Non-pigmented ciliary epithelial cell (primary cell): ENCODE results near the gene LRMDA.

Experiments used
- DNase-seq: peaks from one replicate; pipeline ENCODE4 v3.0.0-alpha.2; 2010; ENCODE audit warnings: low read depth

Gene LRMDA

DNA sequence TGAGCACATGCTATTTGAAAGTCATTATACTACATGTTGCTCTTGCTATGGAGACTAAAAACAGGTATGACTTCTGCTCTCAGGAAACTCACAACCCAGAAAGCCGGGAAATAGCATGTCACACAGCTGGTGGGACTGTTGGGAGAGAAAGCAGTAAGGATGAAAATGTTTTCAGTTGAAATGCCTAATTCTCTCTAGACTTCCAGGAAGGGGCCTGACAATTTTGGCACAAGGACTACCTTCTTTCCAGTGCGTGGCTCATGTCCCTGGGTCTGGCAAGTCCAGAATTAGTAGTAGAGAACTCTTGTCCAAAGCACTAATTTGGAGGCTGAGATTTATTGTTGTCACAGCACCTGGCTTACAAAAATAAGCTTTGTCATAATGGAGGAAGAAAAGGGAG lies 567.6 kb downstream of the LRMDA start:
- DNase-seq = no peak

DNA sequence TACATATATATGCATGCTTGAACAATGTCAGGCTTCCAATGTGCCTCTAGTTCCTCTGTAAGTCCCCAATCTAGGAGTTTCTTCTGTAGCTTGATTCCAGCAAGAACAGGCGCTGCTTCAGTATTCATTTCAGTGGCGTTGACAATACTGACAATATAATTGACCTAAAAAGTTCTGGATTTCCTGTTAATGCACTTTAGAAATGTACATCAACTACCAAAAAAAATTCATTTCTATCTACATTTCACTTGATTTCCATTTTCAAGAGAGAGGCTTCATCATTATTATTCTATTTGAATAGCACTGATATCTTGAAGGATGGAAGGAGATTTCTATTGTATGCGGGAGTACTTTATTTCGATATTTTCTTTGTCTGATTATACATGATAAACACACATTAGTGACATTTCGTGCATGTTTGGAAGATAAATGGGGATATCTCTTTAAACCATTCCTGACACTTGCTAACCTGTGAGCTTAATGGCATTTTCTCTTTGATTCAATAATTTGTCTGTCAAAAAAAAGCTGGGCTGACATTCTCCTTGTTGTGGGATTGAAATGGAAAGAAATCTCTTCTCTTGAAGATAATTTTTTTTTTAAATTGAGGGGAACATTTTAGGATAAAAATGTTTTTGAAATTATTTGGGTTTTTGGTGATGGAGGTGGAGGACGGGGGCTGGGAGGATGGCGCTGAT lies 568.2 kb downstream of the LRMDA start:
- DNase-seq = no peak

DNA sequence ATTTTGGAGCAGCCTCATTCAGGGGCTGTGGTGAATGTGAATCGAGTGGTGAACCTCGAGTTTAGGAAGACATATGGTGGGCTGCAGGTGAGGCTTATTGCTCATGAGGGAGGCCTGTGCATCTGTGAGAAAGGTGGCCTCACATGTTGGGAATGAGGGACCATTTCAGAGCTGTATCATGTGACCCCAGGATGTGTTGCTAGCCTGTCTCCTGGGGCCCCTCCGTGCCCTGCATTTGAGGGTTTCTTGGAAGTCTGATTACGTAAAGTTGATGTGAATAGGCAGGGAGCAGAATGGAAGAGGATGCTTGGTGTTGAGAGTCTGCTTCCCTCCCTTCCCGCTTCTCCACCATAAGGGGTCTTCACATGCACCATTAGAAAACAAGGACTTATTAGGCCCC lies 569.1 kb downstream of the LRMDA start:
- no peak for DNase-seq

DNA sequence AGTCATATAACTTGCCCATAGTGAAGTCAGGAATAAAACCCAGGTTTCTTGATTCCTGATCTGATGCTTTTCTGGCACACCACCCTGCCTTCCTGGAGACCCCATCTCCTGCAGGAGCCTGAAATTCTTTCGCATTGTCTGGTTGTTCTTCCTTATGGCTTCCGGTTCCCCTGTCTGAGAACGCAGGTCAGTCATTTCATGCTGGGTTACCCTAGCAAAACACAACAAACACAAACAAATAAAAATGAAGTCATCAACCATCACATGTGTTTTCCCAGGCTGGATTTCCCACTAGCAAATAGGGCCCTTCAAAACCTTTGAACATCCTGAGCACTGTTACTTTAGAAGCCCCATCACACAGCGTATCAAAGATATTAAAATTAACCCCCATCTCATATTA lies 569.6 kb downstream of the LRMDA start:
- no peak for DNase-seq

DNA sequence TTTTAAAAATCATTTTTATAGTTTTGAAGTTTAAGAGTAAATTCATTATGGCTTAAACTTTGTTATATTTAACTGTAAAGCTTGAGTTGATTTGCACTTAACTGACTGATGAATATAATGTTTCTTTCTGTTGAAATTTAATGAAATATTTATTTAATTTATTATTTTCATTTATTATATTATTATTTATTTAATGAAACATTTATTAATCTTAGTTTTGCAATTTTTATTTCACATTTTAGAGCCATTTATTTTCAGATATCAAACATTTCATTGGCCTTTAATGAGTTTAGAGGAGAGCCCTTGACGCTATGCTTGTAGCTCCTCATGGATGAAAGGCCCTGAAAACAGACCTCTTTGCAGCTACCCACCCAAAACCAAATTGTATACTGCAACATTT lies 570.0 kb downstream of the LRMDA start:
- DNase-seq = no peak

DNA sequence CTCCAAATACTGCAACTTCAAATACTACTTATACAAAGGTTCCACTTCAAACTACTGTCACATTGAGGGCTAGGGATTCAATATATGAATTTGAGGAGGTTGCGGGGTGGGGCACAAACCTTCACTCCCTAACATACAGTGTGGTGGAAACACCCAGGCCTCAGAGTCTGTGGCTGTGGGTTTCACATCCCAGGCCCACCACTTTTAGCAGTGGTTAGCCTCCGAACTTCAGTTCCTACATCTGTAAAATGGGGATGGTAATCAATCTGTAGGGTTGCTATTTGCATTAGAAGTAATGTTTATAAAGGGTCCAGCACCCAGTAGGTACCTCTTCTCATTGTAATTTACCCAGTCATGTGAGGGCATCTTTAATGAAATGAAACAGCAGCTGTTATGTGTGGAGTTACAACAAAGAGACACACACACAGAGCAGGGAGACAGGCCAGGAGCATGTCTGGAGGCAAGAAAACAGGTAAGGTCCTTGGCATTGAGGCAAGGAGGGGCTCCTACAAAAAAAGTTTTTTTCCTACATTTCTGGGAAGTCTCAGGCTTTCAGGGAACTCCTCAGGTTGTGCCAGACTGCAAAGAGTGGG lies 570.9 kb downstream of the LRMDA start:
- DNase-seq = no peak

- no peak for DNase-seq
These were observed 576.3 kb downstream of the LRMDA start for GRCh38 chr10:76007667-76008181.

GRCh38 chr10:76009531-76009930 lies 578.1 kb downstream of the LRMDA start:
- DNase-seq = no peak

DNA sequence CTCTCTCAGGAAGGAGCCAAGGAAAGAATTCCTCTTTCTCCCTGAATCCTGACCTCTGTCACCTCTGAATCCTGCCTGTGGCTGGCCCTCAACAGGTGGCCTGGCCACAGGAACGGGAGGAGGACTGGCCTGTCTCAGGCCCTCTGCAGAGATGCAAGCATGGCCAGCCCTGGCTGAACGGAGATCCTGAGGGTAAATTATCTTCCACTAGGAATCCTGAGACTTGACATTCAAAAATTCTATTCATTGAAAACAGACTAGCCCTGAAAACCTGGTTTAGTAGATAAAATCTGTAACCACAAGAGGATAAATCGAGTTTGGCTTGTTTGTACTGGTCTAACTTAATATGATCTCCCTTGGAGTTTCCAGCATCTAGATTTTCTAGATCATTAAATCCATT lies 579.3 kb downstream of the LRMDA start:
- DNase-seq = no peak

DNA sequence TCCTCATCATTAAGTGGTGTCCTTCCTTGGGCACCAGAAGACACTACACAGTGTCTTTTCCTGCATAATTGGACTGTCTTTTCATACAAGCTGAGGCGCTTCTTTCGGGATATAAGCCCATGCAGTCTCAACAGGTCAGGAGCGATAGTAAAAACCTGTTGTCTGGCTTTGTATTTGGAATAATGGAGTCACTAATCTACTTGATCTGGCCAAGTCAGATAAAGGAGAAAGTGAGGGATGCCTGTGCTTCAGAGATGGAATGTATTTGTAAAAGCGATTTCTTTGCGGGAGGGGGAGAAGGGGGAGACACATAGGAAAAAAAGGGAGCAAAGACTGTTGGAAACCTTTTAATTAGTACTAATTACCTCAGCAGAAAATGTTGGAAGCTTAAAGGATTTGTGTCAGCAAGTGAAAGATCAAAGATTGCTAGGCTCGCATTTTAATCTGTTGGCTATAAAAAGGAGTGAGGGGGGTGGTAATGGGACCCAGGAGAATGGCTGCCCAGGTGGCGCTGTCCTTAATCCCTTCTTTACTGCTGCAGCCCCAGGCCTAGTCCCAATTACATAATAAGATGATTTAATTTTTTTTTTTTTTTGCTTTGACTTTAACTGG lies 581.4 kb downstream of the LRMDA start:
- DNase-seq = no peak

GRCh38 chr10:76015245-76015644 lies 583.8 kb downstream of the LRMDA start:
- no peak for DNase-seq

GRCh38 chr10:76017026-76017732 lies 585.8 kb downstream of the LRMDA start:
- no peak for DNase-seq

DNA sequence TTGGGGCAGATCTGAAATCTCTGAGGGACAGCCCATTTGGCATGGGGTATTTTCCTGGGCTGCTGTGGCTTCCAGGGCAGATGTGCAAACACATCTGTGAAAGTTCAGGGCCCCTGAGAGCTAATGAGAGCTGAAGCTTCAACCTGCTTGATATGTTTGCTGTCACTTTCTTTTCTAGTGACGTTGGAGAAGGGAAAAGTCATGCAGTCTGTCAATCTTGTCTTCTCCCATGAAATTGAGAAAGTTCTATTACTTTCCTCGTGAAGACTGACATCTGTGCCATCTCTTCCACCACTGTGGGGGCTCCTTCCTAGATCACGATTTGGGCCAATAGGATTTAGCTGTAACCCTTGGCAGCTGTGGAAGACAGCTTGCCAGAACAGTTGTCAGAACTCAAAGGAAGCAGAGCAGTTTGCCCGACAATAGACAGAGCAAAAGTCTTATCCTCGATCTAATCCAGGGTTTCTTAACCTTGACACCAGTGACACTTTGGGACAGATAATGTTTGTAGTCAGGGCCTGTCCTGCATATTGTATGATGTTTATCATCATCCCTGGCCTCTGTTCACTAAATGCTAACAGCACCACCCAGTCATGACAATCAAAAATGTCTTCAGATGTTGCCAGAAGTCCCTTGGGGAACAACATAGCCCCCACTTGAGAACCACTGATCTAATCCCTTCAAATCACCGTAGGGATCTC lies 586.5 kb downstream of the LRMDA start:
- DNase-seq = no peak

DNA sequence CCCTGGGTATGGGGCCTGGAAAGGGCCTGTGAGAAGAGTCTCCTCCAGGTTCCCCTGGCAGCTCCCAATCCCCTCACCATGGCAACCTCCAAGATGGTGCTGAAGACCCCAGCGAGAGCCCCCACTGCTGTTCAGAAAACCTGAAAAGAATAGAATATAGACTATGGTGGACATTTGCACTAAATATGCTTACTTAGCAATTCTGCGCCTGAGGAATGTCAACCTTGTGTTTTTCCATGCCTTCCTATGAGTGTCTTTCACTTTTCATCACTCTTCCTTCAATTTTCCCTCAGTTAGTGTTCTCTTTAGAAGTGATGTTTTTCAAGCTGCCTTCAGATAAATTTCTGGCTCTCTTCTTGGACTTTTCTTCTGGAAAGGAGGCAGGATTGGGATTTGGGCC lies 589.2 kb downstream of the LRMDA start:
- no peak for DNase-seq

DNA sequence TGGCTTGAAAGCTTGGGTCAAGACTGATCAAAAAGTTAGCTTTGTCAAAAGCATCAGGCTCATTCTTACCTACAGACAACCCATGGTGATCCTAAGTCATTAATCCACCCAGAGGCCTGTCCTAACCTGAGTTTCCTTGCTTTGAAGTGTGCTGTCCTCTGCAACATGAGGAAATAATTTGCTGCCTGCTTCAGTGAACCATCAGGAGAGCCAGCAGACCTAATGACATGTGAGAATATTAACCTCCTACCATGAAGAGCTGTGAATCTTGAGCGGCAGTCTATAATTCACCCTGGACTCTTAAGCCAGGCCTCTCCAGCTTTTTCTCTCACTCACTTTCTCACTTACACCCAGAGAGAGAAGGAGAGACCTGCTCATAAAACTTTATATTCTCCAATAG lies 590.0 kb downstream of the LRMDA start:
- DNase-seq = no peak

GRCh38 chr10:76022366-76022765 lies 590.9 kb downstream of the LRMDA start:
- no peak for DNase-seq

DNA sequence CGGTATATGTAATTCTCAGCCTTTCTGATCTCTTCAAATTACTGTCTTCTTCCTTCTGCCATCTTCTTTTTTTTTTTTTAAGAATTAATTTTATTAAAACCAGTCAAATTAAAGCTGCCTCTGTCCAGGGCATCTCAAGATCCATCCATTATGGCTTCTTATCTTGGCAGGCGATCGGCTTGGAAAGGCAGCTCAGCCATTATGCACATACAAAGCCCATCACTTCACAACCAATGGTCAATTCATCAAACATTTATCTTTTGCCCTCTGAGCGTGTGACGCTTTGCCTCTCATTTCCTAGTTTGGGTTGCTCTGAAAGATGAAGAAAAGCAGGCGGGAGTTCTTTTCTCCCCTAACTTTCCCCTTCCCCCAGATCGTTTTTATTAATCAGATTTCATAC lies 591.6 kb downstream of the LRMDA start:
- DNase-seq = no peak

DNA sequence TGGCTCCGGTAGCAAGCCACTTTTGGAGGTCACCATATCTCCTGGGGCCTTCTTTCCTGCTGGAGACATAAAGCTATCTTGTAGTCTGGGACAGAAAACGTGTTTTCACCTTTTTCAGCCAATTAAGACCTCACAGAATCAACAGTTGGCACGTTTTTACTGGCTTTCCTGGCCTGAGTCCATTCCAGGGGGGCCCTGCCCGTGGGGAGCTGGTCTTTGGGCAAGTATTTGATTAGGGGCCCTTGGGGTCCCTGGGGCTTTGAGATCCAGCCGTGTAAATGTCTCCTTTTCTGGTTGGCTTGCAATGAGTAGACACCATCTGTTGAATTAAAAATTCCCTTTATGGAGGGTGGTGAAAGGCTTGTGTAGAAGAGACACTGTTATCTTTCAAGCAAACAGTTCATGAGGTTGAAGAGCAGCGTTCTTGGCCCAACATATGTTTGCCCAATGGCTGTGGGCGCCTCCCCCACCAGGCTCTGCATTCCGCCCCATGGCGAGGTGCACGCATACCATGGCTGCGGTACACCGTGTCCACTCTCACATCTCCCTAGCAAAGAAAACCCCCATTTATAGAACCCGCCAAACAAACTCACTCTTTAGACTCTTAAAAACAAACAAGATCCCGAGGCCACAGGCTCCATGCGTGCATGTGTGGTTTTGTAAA lies 593.2 kb downstream of the LRMDA start:
- DNase-seq = no peak

GRCh38 chr10:76025124-76025477 lies 593.7 kb downstream of the LRMDA start:
- no peak for DNase-seq

- no peak for DNase-seq
These were observed 594.9 kb downstream of the LRMDA start for GRCh38 chr10:76026176-76026771.

GRCh38 chr10:76026905-76027304 lies 595.5 kb downstream of the LRMDA start:
- DNase-seq = no peak
